NCI-H748 treated with DMSO at 0.1 percent for 48 hours (cell line): ENCODE data around the gene SEZ6L.

Experiments used
- DNase-seq: peaks from one replicate; lab custom pipeline; 2025; lab: John Stamatoyannopoulos, UW

SEZ6L gene

DNA sequence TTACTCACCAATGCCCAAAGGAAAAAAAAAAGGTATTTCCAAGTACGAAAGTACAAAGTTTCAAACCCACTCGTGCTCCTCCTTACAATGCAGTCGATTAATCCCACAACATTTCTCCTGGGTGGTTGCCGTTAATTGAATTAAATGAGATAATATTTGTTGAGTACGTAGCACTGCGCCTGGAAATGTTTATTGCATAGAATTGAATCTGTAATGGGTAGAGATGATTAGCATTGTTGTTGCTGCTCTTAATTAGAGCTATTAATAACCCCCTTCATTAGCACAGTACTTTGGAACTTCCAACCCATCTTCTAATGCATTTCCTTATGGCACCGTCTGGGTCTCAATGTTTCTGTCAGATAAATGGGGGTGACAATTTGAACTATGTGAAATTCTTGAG is 77.3 kb downstream of the SEZ6L start:
- DNase-seq: no peak

- DNase-seq: no peak
Observed at GRCh38 chr22:26251869-26252268, 82.6 kb downstream of the SEZ6L start.

GRCh38 chr22:26259510-26259909 is 90.2 kb downstream of the SEZ6L start:
- no peak for DNase-seq

DNA sequence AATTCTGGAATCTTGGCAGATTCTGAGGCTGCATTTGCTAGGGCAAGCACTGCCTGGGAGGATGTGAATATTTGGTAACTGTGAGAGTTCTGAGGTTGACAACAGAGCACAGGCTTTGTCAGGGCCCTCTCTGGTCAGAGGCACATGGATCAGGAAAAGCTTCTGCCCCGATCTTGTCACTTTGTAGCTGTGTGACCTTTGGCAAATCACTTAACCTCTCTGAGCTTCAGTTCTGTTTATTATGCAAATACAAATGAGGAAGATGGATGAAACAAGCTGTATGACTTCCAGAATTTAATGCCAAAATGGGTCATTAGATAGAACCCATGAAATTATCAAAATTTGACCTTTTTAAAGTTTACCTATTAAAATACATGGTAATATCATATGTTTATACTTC is 94.9 kb downstream of the SEZ6L start:
- no peak for DNase-seq

- no peak for DNase-seq
Observed at GRCh38 chr22:26265281-26265680, 96.0 kb downstream of the SEZ6L start.

GRCh38 chr22:26265909-26266308 is 96.6 kb downstream of the SEZ6L start:
- DNase-seq: no peak

- peak; percentile 61 for DNase-seq
Observed at GRCh38 chr22:26267856-26268255, 98.6 kb downstream of the SEZ6L start.

DNA sequence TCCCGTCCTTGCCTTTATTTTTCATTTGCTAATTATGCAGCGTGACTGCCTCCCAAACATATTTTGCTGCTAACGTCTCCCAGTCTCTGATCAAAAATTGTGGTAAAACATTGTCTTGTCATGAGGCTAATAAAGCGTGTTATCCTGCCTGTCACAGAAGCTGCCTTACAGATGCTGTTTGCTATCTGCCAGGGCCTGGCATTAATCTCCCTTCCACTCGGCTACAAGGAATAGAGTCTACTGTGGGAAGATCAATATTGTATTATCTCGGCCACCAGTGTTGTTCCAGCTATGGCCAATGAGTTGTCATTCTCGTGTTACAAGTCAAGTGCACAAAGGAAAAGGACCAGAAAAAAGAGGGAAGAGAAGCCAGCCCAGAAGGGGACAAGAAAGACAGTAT is 100.3 kb downstream of the SEZ6L start:
- DNase-seq: no peak

- no peak for DNase-seq
Observed at GRCh38 chr22:26271427-26271826, 102.2 kb downstream of the SEZ6L start.

DNA sequence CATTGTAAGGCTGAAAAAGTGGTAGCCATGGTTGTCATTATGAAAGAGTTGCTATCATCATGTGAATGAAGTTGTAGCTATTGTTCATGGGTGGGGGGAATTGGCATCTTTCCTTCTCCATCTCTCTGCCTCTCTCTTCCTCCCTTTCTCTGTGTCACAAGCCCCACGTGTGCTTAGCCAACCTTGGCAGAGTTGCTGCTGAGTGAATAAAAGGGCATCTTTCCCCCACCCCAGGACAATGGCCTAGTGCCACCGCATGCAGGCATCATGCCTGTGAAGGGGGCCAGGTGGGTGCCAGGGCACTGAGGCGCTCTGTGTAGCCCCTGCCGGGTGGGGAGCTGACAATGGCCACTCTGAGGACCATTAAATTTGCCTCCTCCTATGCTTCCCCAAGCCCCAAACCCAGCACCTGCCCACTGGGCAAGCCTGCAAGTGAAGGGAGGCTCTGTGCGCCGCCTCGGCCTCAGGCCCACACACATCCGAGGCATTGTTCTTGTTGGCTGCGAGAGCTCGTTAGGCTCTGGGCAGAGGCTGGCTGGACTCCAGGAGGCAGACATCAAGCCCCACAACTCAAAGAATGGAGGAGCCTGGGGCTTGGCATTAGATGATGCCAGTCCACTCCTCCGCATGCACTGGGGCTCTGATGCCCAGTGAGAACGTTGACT is 103.9 kb downstream of the SEZ6L start:
- DNase-seq: no peak

DNA sequence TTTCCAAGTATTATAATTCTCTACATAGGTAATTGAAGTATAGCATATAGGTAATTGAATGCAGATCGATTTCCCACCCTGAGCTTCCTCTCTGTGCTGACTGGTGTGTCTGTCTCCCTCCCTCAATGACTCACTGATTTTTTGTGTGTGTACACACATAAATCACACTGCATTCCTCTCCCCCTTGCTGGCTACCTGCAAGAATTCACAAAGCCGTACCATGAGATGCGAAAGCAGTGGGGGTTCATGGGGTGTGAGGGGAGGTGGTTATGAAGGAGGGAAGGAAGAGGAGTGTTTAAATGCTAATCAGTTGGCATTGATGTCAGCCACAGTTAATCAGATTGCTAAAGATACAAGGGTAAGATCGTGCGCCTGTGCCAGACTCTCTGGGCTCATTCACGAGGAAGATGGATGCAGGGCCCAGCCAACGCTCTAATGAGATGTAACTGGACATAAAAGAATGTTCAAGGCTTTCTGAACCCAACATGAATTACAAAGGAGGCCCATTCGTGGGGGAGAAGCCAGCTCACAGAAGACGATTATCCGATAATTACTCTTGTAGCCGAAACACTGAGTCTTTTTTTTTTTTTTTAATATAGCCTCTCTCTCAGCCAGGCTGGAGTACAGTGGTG is 107.4 kb downstream of the SEZ6L start:
- DNase-seq: no peak

DNA sequence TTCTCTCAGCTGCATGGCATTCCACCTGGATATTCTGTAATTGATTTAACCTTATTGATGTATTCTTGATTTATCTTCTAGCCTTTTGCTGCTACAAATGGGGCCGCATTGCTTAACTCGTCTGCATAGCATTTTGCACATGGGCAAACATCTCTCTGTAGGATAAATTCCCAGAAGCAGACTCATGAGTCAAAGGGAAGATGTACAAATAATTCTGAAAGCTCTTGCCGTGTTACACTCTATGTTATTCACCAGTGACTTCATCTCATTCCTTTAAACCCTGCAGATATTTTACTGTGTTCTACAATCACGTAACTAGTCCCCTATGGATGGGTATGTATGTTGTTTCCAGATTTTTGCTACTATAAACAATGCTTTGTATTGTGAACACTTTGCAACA is 112.7 kb downstream of the SEZ6L start:
- no peak for DNase-seq

DNA sequence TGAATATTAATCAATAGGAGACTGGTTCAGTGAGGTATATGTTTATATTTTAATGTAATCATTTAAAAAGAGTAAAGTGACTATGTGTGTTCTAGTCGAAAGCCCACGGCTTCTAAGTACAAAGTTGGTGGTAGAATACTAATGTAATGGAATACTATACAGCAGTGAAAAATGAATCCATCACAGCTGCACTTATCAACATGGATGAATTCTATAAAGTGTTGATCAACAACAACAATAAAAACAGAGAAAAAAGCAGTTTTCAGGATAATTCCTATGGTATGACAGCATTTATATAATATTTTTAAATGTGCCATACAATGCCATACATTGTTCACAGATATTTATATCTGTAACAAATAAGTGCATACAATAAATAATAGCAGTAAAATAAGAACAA is 114.1 kb downstream of the SEZ6L start:
- no peak for DNase-seq

DNA sequence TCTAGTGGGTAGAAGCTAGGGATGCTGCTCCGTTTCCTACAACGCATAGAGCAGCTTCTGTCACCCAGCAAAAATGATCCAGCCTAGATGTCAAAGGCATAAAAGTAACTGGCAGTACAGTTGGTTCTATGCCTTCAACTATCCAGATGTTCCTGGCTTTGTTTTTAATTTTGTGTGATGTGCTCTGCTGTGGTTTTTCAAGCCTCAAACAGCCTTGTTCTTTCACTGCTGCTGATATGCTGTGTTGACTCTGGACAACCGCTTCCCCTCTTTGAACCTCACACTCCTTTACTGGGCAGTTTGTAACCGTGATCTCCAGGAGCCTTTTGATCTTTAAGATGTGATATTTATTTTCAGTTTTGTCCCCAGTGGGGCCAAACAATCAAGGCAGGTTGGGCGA is 116.4 kb downstream of the SEZ6L start:
- no peak for DNase-seq

DNA sequence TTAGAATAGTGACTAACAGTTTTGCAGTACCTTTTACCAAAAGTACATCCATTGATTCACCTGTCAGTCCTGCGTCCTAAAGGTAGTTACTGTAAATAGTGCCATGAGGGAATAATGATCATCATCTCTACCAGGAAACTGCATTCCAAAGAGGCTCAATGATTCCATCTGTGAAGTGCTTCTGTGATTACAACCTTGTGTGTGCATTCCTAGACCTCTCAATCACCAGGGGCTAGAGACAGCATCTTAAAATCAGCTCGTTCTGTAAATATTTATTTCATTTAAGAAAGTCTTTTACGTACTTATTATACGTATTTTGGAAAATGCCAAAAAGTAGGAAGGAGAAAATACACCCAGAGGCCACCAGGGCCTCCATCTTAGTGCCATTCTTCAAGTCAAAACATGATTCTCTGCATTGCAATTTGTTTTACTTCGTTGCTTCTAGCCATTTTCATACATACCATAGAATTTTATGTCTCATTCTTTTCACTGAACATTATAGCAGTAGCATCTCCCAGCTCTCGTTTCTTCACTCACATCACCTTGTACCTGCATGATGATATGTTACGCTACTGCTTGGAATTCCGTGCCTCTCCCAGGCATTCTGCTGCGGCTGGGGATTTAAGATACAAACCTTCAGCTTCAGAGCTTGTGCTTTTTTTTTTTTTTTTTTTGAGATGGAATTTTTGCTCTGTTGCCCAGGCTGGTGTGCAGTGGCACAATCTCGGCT is 117.0 kb downstream of the SEZ6L start:
- no peak for DNase-seq

DNA sequence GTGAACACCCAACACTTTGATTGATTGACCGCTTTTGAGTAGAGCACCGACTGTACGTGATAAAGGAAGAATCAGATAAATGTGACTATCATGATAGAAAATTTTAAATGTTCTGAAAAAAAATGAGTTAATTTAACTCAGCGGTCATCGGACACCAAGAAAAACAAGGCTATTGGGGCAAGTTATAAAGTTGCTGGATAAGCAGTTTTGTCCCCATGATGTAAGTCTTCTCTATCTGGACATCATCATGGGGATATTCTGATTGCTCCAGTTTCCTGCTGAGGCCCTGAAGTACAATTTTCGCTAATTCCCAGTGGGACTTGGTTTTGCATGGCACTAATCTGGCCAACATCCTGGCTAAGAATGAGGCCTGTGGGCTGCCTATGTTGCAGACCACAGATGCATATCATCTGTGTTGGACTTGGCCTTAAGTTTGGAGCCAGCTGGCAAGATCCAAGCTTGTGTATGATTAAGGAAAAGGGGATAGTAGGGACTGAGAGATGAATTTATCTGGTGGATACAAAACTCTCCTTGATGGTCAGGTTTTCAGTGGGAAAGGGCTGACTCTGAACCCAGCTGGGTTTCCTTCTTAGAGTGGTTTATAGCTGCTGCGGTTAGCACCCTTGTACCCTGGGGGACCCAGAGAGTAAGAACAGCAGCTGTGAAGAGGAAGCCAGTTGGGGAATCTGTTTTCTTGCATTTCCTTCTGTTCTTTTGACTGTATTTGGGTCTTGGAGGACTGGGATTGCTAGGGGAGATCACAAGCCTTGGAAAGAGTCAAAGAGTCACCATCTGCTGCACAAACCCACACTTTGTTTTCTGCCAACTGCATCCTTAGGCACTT is 118.3 kb downstream of the SEZ6L start:
- DNase-seq: no peak

DNA sequence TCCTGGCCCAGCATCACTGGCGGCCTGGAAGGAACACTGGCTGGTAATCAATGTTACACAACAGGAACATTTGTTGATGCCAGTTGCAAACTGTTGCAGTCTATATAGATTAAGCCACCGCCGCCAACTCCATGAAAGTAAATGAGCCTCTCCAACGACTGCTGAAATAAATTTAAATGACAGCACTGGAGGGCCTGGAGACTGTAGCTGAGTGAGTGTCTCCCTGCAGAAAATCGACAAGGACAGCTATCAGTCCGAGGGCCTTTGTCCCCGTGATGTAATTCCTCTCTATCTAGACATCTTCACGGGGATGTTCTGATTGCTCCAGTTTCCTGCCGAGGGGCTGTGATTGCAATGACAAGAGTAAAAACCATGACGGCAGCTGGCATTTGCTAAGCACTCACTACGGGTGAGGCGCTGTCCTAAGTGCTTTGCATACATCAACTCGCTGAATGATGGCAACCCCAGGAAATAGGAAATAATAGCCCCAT is 120.4 kb downstream of the SEZ6L start:
- DNase-seq: no peak

GRCh38 chr22:26291940-26292666 is 122.8 kb downstream of the SEZ6L start:
- DNase-seq: no peak

GRCh38 chr22:26292667-26292995 is 123.4 kb downstream of the SEZ6L start:
- no peak for DNase-seq

DNA sequence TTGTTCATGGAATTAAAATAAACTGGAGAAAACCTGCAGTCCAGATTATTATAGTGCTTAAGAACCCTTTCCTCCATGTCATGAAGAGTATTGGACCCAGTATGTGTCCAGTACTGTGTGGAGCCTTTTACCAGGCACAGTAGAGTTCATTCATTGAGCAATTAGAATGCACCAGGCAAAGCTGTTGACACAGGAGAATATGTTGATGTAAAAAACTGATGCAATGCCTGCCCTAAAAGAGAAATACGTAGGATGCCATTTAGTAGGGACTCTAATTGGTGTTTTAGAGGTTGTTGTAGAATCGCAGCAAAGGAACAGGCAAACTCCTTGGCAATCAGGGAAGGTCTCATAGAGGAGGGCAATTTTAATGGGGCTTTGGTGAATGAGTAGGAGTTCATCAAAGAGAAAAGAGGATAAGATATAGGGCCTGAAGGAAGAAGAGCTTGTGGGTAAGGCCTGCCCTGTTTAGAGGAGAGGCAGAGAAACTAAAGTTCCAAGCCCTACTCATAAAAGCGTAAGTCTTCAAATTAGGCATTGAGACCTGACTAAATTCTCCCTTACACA is 126.4 kb downstream of the SEZ6L start:
- DNase-seq: no peak

- no peak for DNase-seq
Observed at GRCh38 chr22:26298605-26299310, 129.5 kb downstream of the SEZ6L start.
